ENCODE measurements around the gene COL18A1.
"Not testable (repeated sequence)": the region's sequence is repeated elsewhere in the genome, so short reads cannot be mapped to it uniquely, and the experiment has no call there.

COL18A1 gene

GRCh38 chr21:45366931-45367401 lies 38.0 kb upstream of the COL18A1 start:
- Histone ChIP-seq H3K36me3 (ENCODE audit: control insufficient read depth, insufficient read depth, low read length) (no peaks in the 10 kb centered on the region), H3K27ac (ENCODE audit: insufficient read depth, low read length, poor library complexity, severe bottlenecking) (no peak overlapping the region), H3K27me3 (replicated peaks; ENCODE audit: control insufficient read depth, insufficient read depth, low read length, poor library complexity, severe bottlenecking) (no peaks in the 10 kb centered on the region), H3K9me3 (ENCODE audit: control insufficient read depth, low read length) (no peaks in the 10 kb centered on the region), H3K4me1 (ENCODE audit: control insufficient read depth, insufficient read depth, low read length, poor library complexity, severe bottlenecking) (no peaks in the 10 kb centered on the region), H3K4me3 (ENCODE audit: insufficient read depth, low read depth, low read length, poor library complexity, severe bottlenecking) (no peak overlapping the region)
- DNase-seq = no peak

DNA sequence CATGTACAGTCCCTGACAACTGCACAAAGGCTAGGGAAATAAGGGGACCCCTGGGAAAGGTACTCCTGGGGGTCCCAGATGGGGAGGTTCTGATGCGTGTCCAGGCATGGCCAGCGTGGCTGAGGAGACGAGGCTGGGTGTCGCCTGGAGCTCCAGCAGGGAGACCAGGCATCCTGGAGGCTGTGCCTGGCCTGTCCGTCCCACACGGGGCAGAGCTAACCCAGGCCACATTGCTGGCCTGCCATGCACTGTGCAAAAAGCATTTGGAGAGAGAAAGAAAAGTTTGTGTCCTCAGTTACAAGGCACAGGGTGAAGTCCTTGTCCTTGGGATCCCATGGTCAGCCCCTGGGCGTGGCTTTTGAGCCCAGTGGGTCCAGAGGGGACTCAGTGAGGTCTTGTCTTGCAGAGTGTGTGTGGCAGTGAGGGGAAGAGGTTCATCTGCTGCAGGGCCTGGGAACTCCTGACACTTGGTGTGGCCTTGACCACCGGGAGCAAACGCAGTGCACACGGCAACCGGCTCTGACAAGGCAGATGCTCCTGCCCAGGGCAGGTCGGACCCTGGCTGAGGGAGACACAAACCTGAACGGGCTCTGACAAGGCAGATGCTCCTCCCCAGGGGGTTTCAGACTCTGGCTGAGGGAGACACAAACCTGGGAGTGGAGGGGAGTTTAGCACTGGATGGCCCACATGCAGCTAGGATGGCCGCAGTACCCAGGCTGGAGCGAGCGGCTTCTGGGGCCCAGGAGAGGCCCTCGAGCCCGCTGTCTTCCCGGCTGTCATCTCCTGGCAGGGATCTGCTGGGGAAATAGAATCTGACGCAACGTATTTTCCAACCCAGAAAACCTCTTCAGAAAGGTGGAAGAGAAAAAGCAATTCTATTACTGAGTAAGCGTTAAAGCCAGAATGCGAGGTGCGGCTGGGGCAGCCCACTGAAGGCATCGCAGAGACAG lies 37.3 kb upstream of the COL18A1 start:
- Histone ChIP-seq H3K4me3 (ENCODE audit: insufficient read depth, low read depth, low read length, poor library complexity, severe bottlenecking) (no peak overlapping the region), H3K4me1 (ENCODE audit: control insufficient read depth, insufficient read depth, low read length, poor library complexity, severe bottlenecking) (no peaks in the 10 kb centered on the region), H3K27ac (ENCODE audit: insufficient read depth, low read length, poor library complexity, severe bottlenecking) (no peak overlapping the region), H3K36me3 (ENCODE audit: control insufficient read depth, insufficient read depth, low read length) (no peaks in the 10 kb centered on the region), H3K27me3 (replicated peaks; ENCODE audit: control insufficient read depth, insufficient read depth, low read length, poor library complexity, severe bottlenecking) (no peaks in the 10 kb centered on the region), H3K9me3 (ENCODE audit: control insufficient read depth, low read length) (no peaks in the 10 kb centered on the region)
- no peak for DNase-seq

- not testable (repeated sequence) for H3K4me3 ChIP-seq (ENCODE audit: insufficient read depth, low read depth, low read length, poor library complexity, severe bottlenecking); H3K4me1 ChIP-seq (ENCODE audit: control insufficient read depth, insufficient read depth, low read length, poor library complexity, severe bottlenecking); H3K27ac ChIP-seq (ENCODE audit: insufficient read depth, low read length, poor library complexity, severe bottlenecking); H3K36me3 ChIP-seq (ENCODE audit: control insufficient read depth, insufficient read depth, low read length); DNase-seq; H3K27me3 ChIP-seq (replicated peaks; ENCODE audit: control insufficient read depth, insufficient read depth, low read length, poor library complexity, severe bottlenecking); H3K9me3 ChIP-seq (ENCODE audit: control insufficient read depth, low read length)
These were observed 35.9 kb upstream of the COL18A1 start for GRCh38 chr21:45369018-45369417.

DNA sequence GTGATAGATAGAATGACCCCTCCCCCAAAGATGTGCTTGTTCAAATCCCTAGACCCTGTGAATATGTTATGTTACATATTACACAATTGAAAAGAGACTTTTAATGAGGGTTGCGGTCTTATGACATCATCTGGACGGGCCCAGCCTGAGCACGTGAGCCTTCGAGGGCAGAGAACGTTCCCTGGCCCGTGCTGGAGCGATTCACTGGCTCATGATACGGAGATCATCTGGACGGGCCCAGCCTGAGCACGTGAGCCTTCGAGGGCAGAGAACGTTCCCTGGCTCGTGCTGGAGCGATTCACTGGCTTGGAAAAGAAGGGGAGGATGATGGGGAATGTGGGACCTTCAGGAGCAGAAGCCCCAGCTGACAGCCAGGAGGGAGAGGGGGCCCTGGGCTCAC lies 34.4 kb upstream of the COL18A1 start:
- Histone ChIP-seq H3K4me3 (ENCODE audit: insufficient read depth, low read depth, low read length, poor library complexity, severe bottlenecking) (no peak overlapping the region), H3K4me1 (ENCODE audit: control insufficient read depth, insufficient read depth, low read length, poor library complexity, severe bottlenecking) (no peaks in the 10 kb centered on the region), H3K36me3 (ENCODE audit: control insufficient read depth, insufficient read depth, low read length) (no peaks in the 10 kb centered on the region), H3K9me3 (ENCODE audit: control insufficient read depth, low read length) (no peaks in the 10 kb centered on the region), H3K27me3 (replicated peaks; ENCODE audit: control insufficient read depth, insufficient read depth, low read length, poor library complexity, severe bottlenecking) (no peaks in the 10 kb centered on the region), H3K27ac (ENCODE audit: insufficient read depth, low read length, poor library complexity, severe bottlenecking) (no peak overlapping the region)
- DNase-seq = no peak

DNA sequence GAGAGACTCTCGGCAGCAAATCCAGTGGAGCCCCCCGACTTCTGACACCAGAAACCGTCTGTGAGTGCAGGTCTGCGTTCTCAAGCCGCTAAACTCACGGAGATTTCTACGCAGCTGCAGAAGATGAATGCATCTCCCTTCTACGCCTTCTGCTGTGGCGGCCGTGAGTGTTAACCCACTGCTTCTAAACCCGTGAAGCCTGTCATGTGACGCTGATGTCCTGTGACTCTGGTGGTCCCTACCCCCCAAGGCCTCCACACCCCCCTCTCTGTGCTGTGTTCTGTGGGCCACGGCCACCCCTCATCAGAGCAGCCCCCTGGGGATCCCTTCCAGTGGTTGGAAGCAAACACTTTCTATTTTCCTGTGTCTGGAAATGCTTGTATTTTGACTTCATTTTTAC lies 33.9 kb upstream of the COL18A1 start:
- H3K36me3 ChIP-seq (ENCODE audit: control insufficient read depth, insufficient read depth, low read length) = no peaks in the 10 kb centered on the region
- no peaks in the 10 kb centered on the region for H3K9me3 ChIP-seq (ENCODE audit: control insufficient read depth, low read length)
- no peaks in the 10 kb centered on the region for H3K4me1 ChIP-seq (ENCODE audit: control insufficient read depth, insufficient read depth, low read length, poor library complexity, severe bottlenecking)
- DNase-seq = no peak
- no peak overlapping the region for H3K27ac ChIP-seq (ENCODE audit: insufficient read depth, low read length, poor library complexity, severe bottlenecking)
- H3K4me3 ChIP-seq (ENCODE audit: insufficient read depth, low read depth, low read length, poor library complexity, severe bottlenecking) = no peak overlapping the region
- no peaks in the 10 kb centered on the region for H3K27me3 ChIP-seq (replicated peaks; ENCODE audit: control insufficient read depth, insufficient read depth, low read length, poor library complexity, severe bottlenecking)

- no peaks in the 10 kb centered on the region for H3K9me3 ChIP-seq (ENCODE audit: control insufficient read depth, low read length)
- DNase-seq = no peak
- H3K4me3 ChIP-seq (ENCODE audit: insufficient read depth, low read depth, low read length, poor library complexity, severe bottlenecking) = no peak overlapping the region
- H3K36me3 ChIP-seq (ENCODE audit: control insufficient read depth, insufficient read depth, low read length) = no peaks in the 10 kb centered on the region
- no peaks in the 10 kb centered on the region for H3K27me3 ChIP-seq (replicated peaks; ENCODE audit: control insufficient read depth, insufficient read depth, low read length, poor library complexity, severe bottlenecking)
- H3K27ac ChIP-seq (ENCODE audit: insufficient read depth, low read length, poor library complexity, severe bottlenecking) = no peak overlapping the region
- no peaks in the 10 kb centered on the region for H3K4me1 ChIP-seq (ENCODE audit: control insufficient read depth, insufficient read depth, low read length, poor library complexity, severe bottlenecking)
These were observed 33.3 kb upstream of the COL18A1 start for GRCh38 chr21:45371655-45372054.

GRCh38 chr21:45372732-45373355 lies 32.1 kb upstream of the COL18A1 start:
- no peak overlapping the region for H3K27ac ChIP-seq (ENCODE audit: insufficient read depth, low read length, poor library complexity, severe bottlenecking)
- no peak overlapping the region for H3K4me3 ChIP-seq (ENCODE audit: insufficient read depth, low read depth, low read length, poor library complexity, severe bottlenecking)
- no peaks in the 10 kb centered on the region for H3K4me1 ChIP-seq (ENCODE audit: control insufficient read depth, insufficient read depth, low read length, poor library complexity, severe bottlenecking)
- H3K36me3 ChIP-seq (ENCODE audit: control insufficient read depth, insufficient read depth, low read length) = no peaks in the 10 kb centered on the region
- no peaks in the 10 kb centered on the region for H3K9me3 ChIP-seq (ENCODE audit: control insufficient read depth, low read length)
- H3K27me3 ChIP-seq (replicated peaks; ENCODE audit: control insufficient read depth, insufficient read depth, low read length, poor library complexity, severe bottlenecking) = no peaks in the 10 kb centered on the region
- DNase-seq = no peak

DNA sequence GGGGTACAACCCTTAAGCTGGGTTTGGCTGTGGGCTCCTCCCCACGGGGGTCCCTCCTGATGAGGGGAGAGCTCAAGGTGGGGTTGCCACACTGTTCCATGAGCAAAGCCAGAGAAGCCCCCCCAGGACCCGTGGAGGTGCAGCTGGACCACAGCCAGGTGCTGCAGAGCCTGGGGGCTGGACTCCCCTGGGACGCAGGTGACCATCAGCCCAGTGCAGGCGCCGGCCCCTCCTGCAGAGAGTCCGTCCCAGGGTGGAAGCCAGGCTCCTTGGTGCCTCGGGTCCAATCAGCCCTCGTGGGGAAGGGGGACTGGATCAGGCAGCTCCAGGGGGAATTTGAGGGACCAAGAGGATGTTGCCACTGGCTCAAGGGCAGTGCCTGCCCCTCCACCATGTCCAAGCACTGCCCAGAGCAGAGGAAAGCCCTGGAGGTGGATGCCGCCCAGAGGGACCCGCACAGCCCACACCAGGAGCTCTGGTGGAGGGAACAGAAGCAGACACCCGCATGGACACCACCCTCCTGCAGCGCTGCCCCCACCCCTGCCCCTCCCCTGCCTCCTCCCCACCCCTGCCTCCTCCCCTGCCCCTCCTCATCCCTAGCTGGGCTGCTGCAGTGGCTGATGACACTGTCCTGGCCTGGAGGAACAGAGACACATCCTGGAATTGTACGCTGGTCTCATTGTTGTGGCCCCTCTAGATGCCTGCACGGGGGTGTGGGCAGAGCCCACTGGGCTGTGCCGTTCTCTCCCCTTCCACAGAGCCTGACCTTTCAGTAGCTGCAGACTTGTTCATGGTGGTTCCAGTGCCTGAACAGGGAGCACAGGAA lies 30.8 kb upstream of the COL18A1 start:
- H3K9me3 ChIP-seq (ENCODE audit: control insufficient read depth, low read length) = no peaks in the 10 kb centered on the region
- no peak overlapping the region for H3K4me3 ChIP-seq (ENCODE audit: insufficient read depth, low read depth, low read length, poor library complexity, severe bottlenecking)
- DNase-seq = no peak
- H3K36me3 ChIP-seq (ENCODE audit: control insufficient read depth, insufficient read depth, low read length) = no peaks in the 10 kb centered on the region
- no peak overlapping the region for H3K27ac ChIP-seq (ENCODE audit: insufficient read depth, low read length, poor library complexity, severe bottlenecking)
- no peaks in the 10 kb centered on the region for H3K27me3 ChIP-seq (replicated peaks; ENCODE audit: control insufficient read depth, insufficient read depth, low read length, poor library complexity, severe bottlenecking)
- H3K4me1 ChIP-seq (ENCODE audit: control insufficient read depth, insufficient read depth, low read length, poor library complexity, severe bottlenecking) = no peaks in the 10 kb centered on the region

DNA sequence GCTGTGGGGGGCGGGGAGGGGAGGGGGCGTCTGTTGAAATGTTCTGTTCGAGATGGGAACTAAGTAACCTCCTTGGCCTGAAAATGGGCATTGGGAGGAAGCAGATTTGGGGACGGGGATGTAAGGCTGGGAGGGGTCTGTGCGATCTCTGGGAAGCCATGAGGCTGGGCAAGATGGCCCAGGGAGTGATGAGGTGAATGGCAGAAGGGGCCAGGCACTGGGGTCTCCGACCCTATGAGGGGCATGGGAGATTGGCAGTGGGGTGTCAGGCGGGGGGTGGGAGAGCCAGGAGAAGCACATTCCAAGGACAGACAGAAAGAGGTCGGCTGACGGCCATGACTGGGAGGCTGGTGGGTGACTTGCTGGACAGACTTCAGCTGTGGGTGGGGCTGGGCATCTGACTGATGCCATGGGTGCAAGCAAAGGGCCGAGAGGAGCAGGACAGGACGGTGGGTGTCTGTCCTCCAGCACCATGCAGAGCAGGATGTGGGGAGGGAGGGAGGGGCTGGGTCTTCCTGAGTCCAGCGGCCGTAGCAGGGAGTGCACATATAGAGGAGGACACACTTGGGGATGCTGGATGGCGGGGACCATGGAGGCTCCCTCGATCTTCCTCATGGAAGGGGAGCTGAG lies 30.0 kb upstream of the COL18A1 start:
- no peaks in the 10 kb centered on the region for H3K36me3 ChIP-seq (ENCODE audit: control insufficient read depth, insufficient read depth, low read length)
- no peak overlapping the region for H3K4me3 ChIP-seq (ENCODE audit: insufficient read depth, low read depth, low read length, poor library complexity, severe bottlenecking)
- no peaks in the 10 kb centered on the region for H3K4me1 ChIP-seq (ENCODE audit: control insufficient read depth, insufficient read depth, low read length, poor library complexity, severe bottlenecking)
- no peak overlapping the region for H3K27ac ChIP-seq (ENCODE audit: insufficient read depth, low read length, poor library complexity, severe bottlenecking)
- H3K27me3 ChIP-seq (replicated peaks; ENCODE audit: control insufficient read depth, insufficient read depth, low read length, poor library complexity, severe bottlenecking) = no peaks in the 10 kb centered on the region
- H3K9me3 ChIP-seq (ENCODE audit: control insufficient read depth, low read length) = no peaks in the 10 kb centered on the region
- no peak for DNase-seq

All from effector memory CD4-positive, alpha-beta T cell (primary cell).